Chondrocyte (in vitro differentiated cells): ENCODE measurements around the gene SLC22A23. TPM values are rescaled to one million over a fixed set of nuclear protein-coding genes. Genes with fewer than 3 reads are reported as not detected.

Source experiments
- DNase-seq: peaks from one replicate; pipeline ENCODE4 v3.0.0; 2021; ENCODE audit warnings: mixed read lengths, low spot score
- H3K27ac Mint-ChIP-seq: one replicate; pipeline ENCODE4 v1.8.0; 2021; ENCODE audit warnings: mild to moderate bottlenecking, moderate library complexity, mixed read lengths; ENCODE audit not compliant: unreplicated experiment
- H3K27me3 Mint-ChIP-seq: 2 replicates; pipeline ENCODE4 v1.8.0; 2021; ENCODE audit warnings: low read depth, mixed read lengths
- H3K36me3 Mint-ChIP-seq: 2 replicates; pipeline ENCODE4 v1.8.0; 2021; ENCODE audit warnings: low read depth, mixed read lengths
- H3K4me1 Mint-ChIP-seq: 2 replicates; pipeline ENCODE4 v1.8.0; 2021; ENCODE audit warnings: low read depth, mild to moderate bottlenecking, mixed read lengths
- H3K4me3 Mint-ChIP-seq: one replicate; pipeline ENCODE4 v1.8.0; 2021; ENCODE audit warnings: mild to moderate bottlenecking, moderate library complexity, mixed read lengths; ENCODE audit not compliant: unreplicated experiment
- H3K9me3 Mint-ChIP-seq: 2 replicates; pipeline ENCODE4 v1.8.0; 2021; ENCODE audit warnings: low read depth, mixed read lengths
- total RNA-seq: library from RNA; stranded (reverse); gene quantifications from 3 replicates; pipeline ENCODE4 v1.2.1, GENCODE V29; 2021
- TF ChIP-seq, protein P1 (sequence below): fragments of 200-600 bp; sonication (generic); IDR thresholded peaks from 2 replicates; pipeline ENCODE4 v1.5.0; 2021; ENCODE audit warnings: antibody characterized with exemption, mild to moderate bottlenecking, moderate library complexity

The SLC22A23 gene
- total RNA-seq, 1 donor from 2014 or later, result 36.4 TPM

GRCh38 chr6:3232017-3232945, 224.6 kb downstream of the SLC22A23 start:
- Mint-ChIP-seq H3K4me1 (peaks cover 43% of the 10 kb centered on the region), H3K27me3 (no peaks in the 10 kb centered on the region), H3K4me3 (peak overlapping the region; percentile 83), H3K27ac (peak overlapping the region; percentile 86), H3K9me3 (no peaks in the 10 kb centered on the region), H3K36me3 (no peaks in the 10 kb centered on the region)
- DNase-seq, result no peak
- TF ChIP-seq, protein P1, sequence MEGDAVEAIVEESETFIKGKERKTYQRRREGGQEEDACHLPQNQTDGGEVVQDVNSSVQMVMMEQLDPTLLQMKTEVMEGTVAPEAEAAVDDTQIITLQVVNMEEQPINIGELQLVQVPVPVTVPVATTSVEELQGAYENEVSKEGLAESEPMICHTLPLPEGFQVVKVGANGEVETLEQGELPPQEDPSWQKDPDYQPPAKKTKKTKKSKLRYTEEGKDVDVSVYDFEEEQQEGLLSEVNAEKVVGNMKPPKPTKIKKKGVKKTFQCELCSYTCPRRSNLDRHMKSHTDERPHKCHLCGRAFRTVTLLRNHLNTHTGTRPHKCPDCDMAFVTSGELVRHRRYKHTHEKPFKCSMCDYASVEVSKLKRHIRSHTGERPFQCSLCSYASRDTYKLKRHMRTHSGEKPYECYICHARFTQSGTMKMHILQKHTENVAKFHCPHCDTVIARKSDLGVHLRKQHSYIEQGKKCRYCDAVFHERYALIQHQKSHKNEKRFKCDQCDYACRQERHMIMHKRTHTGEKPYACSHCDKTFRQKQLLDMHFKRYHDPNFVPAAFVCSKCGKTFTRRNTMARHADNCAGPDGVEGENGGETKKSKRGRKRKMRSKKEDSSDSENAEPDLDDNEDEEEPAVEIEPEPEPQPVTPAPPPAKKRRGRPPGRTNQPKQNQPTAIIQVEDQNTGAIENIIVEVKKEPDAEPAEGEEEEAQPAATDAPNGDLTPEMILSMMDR, result no peak

GRCh38 chr6:3231247-3232016, 225.4 kb downstream of the SLC22A23 start:
- Mint-ChIP-seq H3K4me3 (peak overlapping the region; percentile 83), H3K4me1 (peaks cover 46% of the 10 kb centered on the region)

DNA sequence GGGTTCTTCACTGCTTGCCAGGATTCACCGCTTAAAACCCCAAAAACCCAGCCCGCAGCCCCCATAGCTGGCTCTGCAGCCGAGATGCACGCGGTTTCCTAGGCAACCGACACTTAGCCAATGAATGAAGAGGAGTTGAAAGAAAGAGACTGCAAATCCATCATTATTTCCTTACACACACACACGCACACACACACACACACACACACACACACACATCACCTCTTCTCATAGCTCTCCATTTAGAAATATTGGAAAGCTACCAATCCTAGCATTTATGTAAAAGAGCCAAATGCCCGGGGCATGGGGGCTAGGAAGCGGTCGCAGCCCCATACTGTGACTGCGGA, 226.0 kb downstream of the SLC22A23 start:
- H3K4me3 Mint-ChIP-seq, result peak overlapping the region; percentile 83
- no peaks in the 10 kb centered on the region for H3K36me3 Mint-ChIP-seq
- TF ChIP-seq, protein P1, result no peak
- H3K27me3 Mint-ChIP-seq, result no peaks in the 10 kb centered on the region
- H3K27ac Mint-ChIP-seq, result peak overlapping the region; percentile 86
- no peak for DNase-seq
- H3K4me1 Mint-ChIP-seq, result peaks cover 52% of the 10 kb centered on the region
- no peaks in the 10 kb centered on the region for H3K9me3 Mint-ChIP-seq

More at GRCh38 chr6:3231247-3232016, 225.4 kb downstream of the SLC22A23 start:
- Mint-ChIP-seq H3K27ac (peak overlapping the region; percentile 86), H3K36me3 (no peaks in the 10 kb centered on the region), H3K9me3 (no peaks in the 10 kb centered on the region), H3K27me3 (no peaks in the 10 kb centered on the region)
- DNase-seq, result no peak
- TF ChIP-seq, protein P1, result no peak

DNA sequence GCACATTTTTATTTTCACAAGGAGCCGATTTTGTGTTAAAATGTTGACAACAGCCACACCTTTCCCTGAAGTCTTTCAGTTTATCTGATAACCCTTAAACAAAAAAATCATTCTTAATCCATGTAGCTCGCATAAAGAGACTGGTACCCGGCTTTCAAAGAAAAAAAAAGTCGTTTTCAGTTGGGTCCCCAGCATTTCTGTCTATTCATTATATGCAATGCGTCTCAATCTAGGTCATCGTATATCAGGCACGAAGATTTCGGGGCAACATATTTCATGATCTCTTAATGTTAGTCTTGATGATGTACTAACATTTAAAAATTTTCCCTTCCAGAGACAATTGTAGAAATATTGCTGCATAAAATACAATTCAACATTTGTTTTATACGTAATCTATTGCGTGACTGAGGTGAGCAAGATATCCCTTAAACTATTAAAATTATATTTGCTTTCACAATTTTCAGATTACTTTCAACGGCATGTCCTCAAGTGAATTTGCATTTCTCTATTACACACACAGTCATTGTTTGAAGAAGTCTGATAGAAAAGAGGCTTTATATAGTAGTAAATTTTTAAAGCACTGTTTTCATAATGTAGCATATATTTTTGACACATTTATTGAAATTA, 226.5 kb downstream of the SLC22A23 start:
- TF ChIP-seq, protein P1, result no peak
- Mint-ChIP-seq H3K27me3 (no peaks in the 10 kb centered on the region), H3K4me1 (peaks cover 56% of the 10 kb centered on the region), H3K27ac (peak overlapping the region; percentile 86), H3K9me3 (no peaks in the 10 kb centered on the region), H3K36me3 (peaks cover 1% of the 10 kb centered on the region), H3K4me3 (peak overlapping the region; percentile 83)
- no peak for DNase-seq
